GM12892 (cell line): Measurements from ENCODE around the gene ATP10A.

ENCODE experiments used
- DNase-seq: peaks from one replicate; pipeline ENCODE4 v3.0.0; 2011; ENCODE audit not compliant: insufficient read length
- FAIRE-seq: peaks from 2 replicates; lab custom pipeline; 2011; peaks lifted over from hg19 to GRCh38; lab: Jason Lieb, UNC
- POLR2A ChIP-seq: IDR thresholded peaks from 2 replicates; pipeline ENCODE4 v1.6.1; 2011; ENCODE audit warnings: low read depth, low read length, control low read depth
- POLR2AphosphoS5 ChIP-seq: IDR thresholded peaks from 2 replicates; pipeline ENCODE4 v1.6.1; 2011; ENCODE audit warnings: low read depth, low read length, control low read depth
- TAF1 ChIP-seq: IDR thresholded peaks from 2 replicates; pipeline ENCODE4 v1.6.1; 2011; ENCODE audit warnings: low read depth, mild to moderate bottlenecking, control low read depth, low read length, borderline replicate concordance

Gene ATP10A

GRCh38 chr15:25797936-25798901 lies 64.9 kb downstream of the ATP10A start:
- no peak for FAIRE-seq
- TF ChIP-seq POLR2AphosphoS5 = no peak
- DNase-seq = no peak

GRCh38 chr15:25797511-25797935 lies 65.6 kb downstream of the ATP10A start:
- TF ChIP-seq POLR2A = no peak
- DNase-seq (no peak), FAIRE-seq (no peak)

- no peak for TF ChIP-seq POLR2A
- no peak for TF ChIP-seq POLR2AphosphoS5
- DNase-seq (no peak), FAIRE-seq (no peak)
Measured at GRCh38 chr15:25797035-25797434, 66.1 kb downstream of the ATP10A start.

- TF ChIP-seq POLR2AphosphoS5 = no peak
- no peak for TF ChIP-seq POLR2A
- TF ChIP-seq TAF1 = no peak
- FAIRE-seq = no peak
- no peak for DNase-seq
Measured at GRCh38 chr15:25796395-25796794, 66.7 kb downstream of the ATP10A start.

GRCh38 chr15:25795712-25796111 lies 67.4 kb downstream of the ATP10A start:
- TF ChIP-seq POLR2A = no peak
- DNase-seq (no peak), FAIRE-seq (no peak)

GRCh38 chr15:25795061-25795460 lies 68.1 kb downstream of the ATP10A start:
- FAIRE-seq = no peak
- no peak for DNase-seq
- no peak for TF ChIP-seq POLR2AphosphoS5
- TF ChIP-seq TAF1 = no peak
- TF ChIP-seq POLR2A = no peak

- TF ChIP-seq POLR2A (no peak), POLR2AphosphoS5 (no peak), TAF1 (no peak)
- no peak for FAIRE-seq
- no peak for DNase-seq
Measured at GRCh38 chr15:25793354-25794050, 69.6 kb downstream of the ATP10A start.

GRCh38 chr15:25792128-25792527 lies 71.0 kb downstream of the ATP10A start:
- no peak for TF ChIP-seq TAF1
- TF ChIP-seq POLR2A = no peak
- TF ChIP-seq POLR2AphosphoS5 = no peak
- no peak for FAIRE-seq
- DNase-seq = no peak

GRCh38 chr15:25790000-25790660 lies 73.0 kb downstream of the ATP10A start:
- TF ChIP-seq TAF1 (no peak), POLR2A (no peak), POLR2AphosphoS5 (no peak)
- FAIRE-seq = no peak
- no peak for DNase-seq

GRCh38 chr15:25789616-25789999 lies 73.5 kb downstream of the ATP10A start:
- DNase-seq = no peak
- TF ChIP-seq POLR2AphosphoS5 (no peak), POLR2A (no peak), TAF1 (no peak)
- FAIRE-seq = no peak

- FAIRE-seq = no peak
- TF ChIP-seq TAF1 (no peak), POLR2A (no peak), POLR2AphosphoS5 (no peak)
- no peak for DNase-seq
Measured at GRCh38 chr15:25789211-25789610, 73.9 kb downstream of the ATP10A start.
